CD14-positive monocyte (primary cell): ENCODE measurements around the gene SSPN. TPM values are rescaled to one million over a fixed set of nuclear protein-coding genes. Genes with fewer than 3 reads are reported as not detected.

Source experiments
- DNase-seq, 3 donors: peaks; one replicate each; pipeline ENCODE4 v3.0.0-alpha.2; 2011 to 2022
- H2AFZ ChIP-seq: 2 replicates; pipeline ENCODE4 v1.6.0; 2012; ENCODE audit warnings: mild to moderate bottlenecking, low read depth, low read length, inconsistent platforms; ENCODE audit not compliant: insufficient read depth, poor library complexity, severe bottlenecking
- H3K27ac ChIP-seq, 2 donors: 1 replicate in 1 of 2; 2 replicates in 1 of 2; pipeline ENCODE4 v1.5.1; 2012 to 2013; ENCODE audit warnings: low read length in 2 of 2, control low read depth in 1 of 2, inconsistent platforms in 1 of 2, low read depth in 1 of 2, mild to moderate bottlenecking in 1 of 2
- H3K27me3 ChIP-seq, 2 donors: one replicate each; pipeline versions ENCODE4 v1.6.0 to v1.6.1; 2011 to 2013; ENCODE audit warnings: low read length in 2 of 2; ENCODE audit not compliant: control insufficient read depth in 2 of 2, insufficient read depth in 2 of 2
- H3K36me3 ChIP-seq, 2 donors: replicated peaks in 1 of 2; 1 replicate in 1 of 2; 2 replicates in 1 of 2; pipeline versions ENCODE4 v1.5.1 to v1.6.1; 2012 to 2013; ENCODE audit warnings: low read length in 2 of 2, control low read depth in 1 of 2, inconsistent platforms in 1 of 2, mild to moderate bottlenecking in 1 of 2; ENCODE audit not compliant: insufficient read depth in 2 of 2, control insufficient read depth in 1 of 2
- H3K4me1 ChIP-seq, 2 donors: 1 replicate in 1 of 2; 2 replicates in 1 of 2; pipeline versions ENCODE4 v1.5.1 to v1.6.1; 2012 to 2013; ENCODE audit warnings: low read length in 2 of 2, control low read depth in 1 of 2, inconsistent platforms in 1 of 2, mild to moderate bottlenecking in 1 of 2, moderate library complexity in 1 of 2; ENCODE audit not compliant: insufficient read depth in 2 of 2, control insufficient read depth in 1 of 2
- H3K4me2 ChIP-seq: replicated peaks from 2 replicates; pipeline ENCODE3; 2012; ENCODE audit warnings: low read length, moderate library complexity, mild to moderate bottlenecking; ENCODE audit not compliant: poor library complexity, severe bottlenecking; ENCODE audit errors: extremely low read depth
- H3K4me3 ChIP-seq, 3 experiments: fragments of 200-600 bp in 1 of 3; sonication (generic) in 1 of 3; replicated peaks in 1 of 3; 1 replicate in 2 of 3; 2 replicates in 1 of 3; pipeline ENCODE4 v1.5.1; 2011 to 2013; ENCODE audit warnings: low read length in 3 of 3, mild to moderate bottlenecking in 3 of 3, control low read depth in 2 of 3, low read depth in 2 of 3, inconsistent platforms in 1 of 3, moderate library complexity in 1 of 3
- H3K79me2 ChIP-seq: 2 replicates; pipeline ENCODE4 v1.6.0; 2012; ENCODE audit warnings: mild to moderate bottlenecking, control low read depth, inconsistent platforms, low read length, moderate library complexity; ENCODE audit not compliant: insufficient read depth
- H3K9ac ChIP-seq: 2 replicates; pipeline ENCODE4 v1.6.0; 2017; ENCODE audit warnings: low read length, mild to moderate bottlenecking; ENCODE audit not compliant: insufficient read depth, poor library complexity, severe bottlenecking
- H3K9me3 ChIP-seq, 2 donors: replicated peaks in 1 of 2; 1 replicate in 1 of 2; 2 replicates in 1 of 2; pipeline versions ENCODE4 v1.5.1 to v1.6.1; 2012 to 2013; ENCODE audit warnings: low read length in 2 of 2, control low read depth in 1 of 2; ENCODE audit not compliant: control insufficient read depth in 1 of 2, insufficient read depth in 1 of 2
- H4K20me1 ChIP-seq: 2 replicates; pipeline ENCODE4 v1.6.0; 2012; ENCODE audit warnings: mild to moderate bottlenecking, low read length, control low read depth, moderate library complexity; ENCODE audit not compliant: insufficient read depth
- H3K27ac Mint-ChIP-seq, 7 donors: one replicate each; pipeline ENCODE4 v1.8.0; 2020; ENCODE audit warnings: mild to moderate bottlenecking in 7 of 7, mixed read lengths in 7 of 7, moderate library complexity in 6 of 7, inconsistent platforms in 2 of 7
- H3K27me3 Mint-ChIP-seq, 3 donors: one replicate each; pipeline ENCODE4 v1.8.0; 2021 to 2022; ENCODE audit warnings: low read depth in 3 of 3, mild to moderate bottlenecking in 3 of 3, mixed read lengths in 3 of 3, moderate library complexity in 3 of 3, inconsistent platforms in 1 of 3
- H3K36me3 Mint-ChIP-seq, 2 donors: one replicate each; pipeline ENCODE4 v1.8.0; 2020; ENCODE audit warnings: mixed read lengths in 2 of 2, inconsistent platforms in 1 of 2, mild to moderate bottlenecking in 1 of 2
- H3K4me1 Mint-ChIP-seq: one replicate; pipeline ENCODE4 v1.8.0; 2020; ENCODE audit warnings: mild to moderate bottlenecking, mixed read lengths
- H3K4me3 Mint-ChIP-seq, 2 donors: one replicate each; pipeline ENCODE4 v1.8.0; 2020; ENCODE audit warnings: mild to moderate bottlenecking in 2 of 2, mixed read lengths in 2 of 2, moderate library complexity in 1 of 2
- H3K9me3 Mint-ChIP-seq, 7 donors: one replicate each; pipeline ENCODE4 v1.8.0; 2020 to 2022; ENCODE audit warnings: mixed read lengths in 7 of 7, mild to moderate bottlenecking in 6 of 7, moderate library complexity in 6 of 7, inconsistent platforms in 2 of 7
- WGBS: methylation state at CpG from one replicate; pipeline ENCODE4 v1.1.5; 2013; ENCODE audit warnings: missing lambda C conversion rate; ENCODE audit not compliant: insufficient coverage; 5-methylcytosine and 5-hydroxymethylcytosine counted together
- intact Hi-C, 2 donors: fragments of 100-400 bp; cut with micrococcal nuclease; formaldehyde crosslinking; loops; one replicate each; pipeline versions ENCODE4 v1.15.0 to v1.15.1; 2023
- polyA plus RNA-seq, 3 donors: library from polyadenylated mRNA; depleted of rRNA in 1 of 3; unstranded in 2 of 3; stranded (reverse) in 1 of 3; fragments of 300-500 nt in 2 of 3; fragments of >200 nt in 1 of 3; fragmentation: Illumina TruSeq in 2 of 3; gene quantifications; 1 replicate in 2 of 3; 2 replicates in 1 of 3; pipeline ENCODE4 v1.2.3, GENCODE V29; 2012 to 2021
- TF ChIP-seq, protein P1 (sequence below): fragments of 200-600 bp; IDR thresholded peaks from one replicate; pipeline ENCODE4 v1.8.0; 2022; ENCODE audit warnings: antibody characterized with exemption, mild to moderate bottlenecking

The SSPN gene
- polyA plus RNA-seq, 3 donors = 0.15 TPM; not detected in 2

DNA sequence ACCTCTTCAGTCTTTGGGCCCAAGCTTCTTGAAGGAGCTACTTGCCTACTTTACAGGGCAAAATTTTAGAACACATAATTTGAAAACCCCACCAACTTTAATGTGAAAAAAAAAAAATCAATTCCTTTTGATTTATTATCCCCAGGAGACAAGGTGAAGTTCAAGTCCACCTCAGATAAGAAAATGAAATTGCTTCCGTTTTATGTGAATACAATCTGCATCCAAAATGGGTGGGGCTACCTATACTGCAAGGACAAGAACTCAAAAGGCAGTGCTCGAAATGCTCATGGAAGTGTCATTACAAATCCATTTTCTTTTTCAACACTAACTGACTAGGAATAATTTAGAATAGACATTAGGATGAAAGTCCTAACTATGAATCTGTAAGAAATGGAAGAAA is 45.7 kb downstream of the SSPN start:
- TF ChIP-seq, protein P1, sequence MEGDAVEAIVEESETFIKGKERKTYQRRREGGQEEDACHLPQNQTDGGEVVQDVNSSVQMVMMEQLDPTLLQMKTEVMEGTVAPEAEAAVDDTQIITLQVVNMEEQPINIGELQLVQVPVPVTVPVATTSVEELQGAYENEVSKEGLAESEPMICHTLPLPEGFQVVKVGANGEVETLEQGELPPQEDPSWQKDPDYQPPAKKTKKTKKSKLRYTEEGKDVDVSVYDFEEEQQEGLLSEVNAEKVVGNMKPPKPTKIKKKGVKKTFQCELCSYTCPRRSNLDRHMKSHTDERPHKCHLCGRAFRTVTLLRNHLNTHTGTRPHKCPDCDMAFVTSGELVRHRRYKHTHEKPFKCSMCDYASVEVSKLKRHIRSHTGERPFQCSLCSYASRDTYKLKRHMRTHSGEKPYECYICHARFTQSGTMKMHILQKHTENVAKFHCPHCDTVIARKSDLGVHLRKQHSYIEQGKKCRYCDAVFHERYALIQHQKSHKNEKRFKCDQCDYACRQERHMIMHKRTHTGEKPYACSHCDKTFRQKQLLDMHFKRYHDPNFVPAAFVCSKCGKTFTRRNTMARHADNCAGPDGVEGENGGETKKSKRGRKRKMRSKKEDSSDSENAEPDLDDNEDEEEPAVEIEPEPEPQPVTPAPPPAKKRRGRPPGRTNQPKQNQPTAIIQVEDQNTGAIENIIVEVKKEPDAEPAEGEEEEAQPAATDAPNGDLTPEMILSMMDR = no peak
- peaks cover 0 to 8% of the 10 kb centered on the region in 2 donors for H3K4me1 ChIP-seq
- 50% methylated on average over 1 of the region's 2 CpGs for WGBS
- H2AFZ ChIP-seq = no peak overlapping the region
- H3K27me3 ChIP-seq = no peaks in the 10 kb centered on the region
- Mint-ChIP-seq H3K4me3 (no peak overlapping the region), H3K9me3 (peaks cover 0 to 2% (median 0%) of the 10 kb centered on the region in 7 donors), H3K4me1 (peaks cover 9% of the 10 kb centered on the region), H3K27ac (no peak overlapping the region), H3K27me3 (peaks cover 4 to 5% (median 5%) of the 10 kb centered on the region in 3 donors), H3K36me3 (no peaks in the 10 kb centered on the region)
- no peaks in the 10 kb centered on the region for H4K20me1 ChIP-seq
- no peak overlapping the region for H3K4me2 ChIP-seq
- intact Hi-C loops = no loop called here
- H3K9me3 ChIP-seq = no peaks in the 10 kb centered on the region
- no peak overlapping the region for H3K27ac ChIP-seq
- H3K9ac ChIP-seq = no peak overlapping the region
- DNase-seq = no peak
- no peak overlapping the region for H3K4me3 ChIP-seq
- H3K36me3 ChIP-seq = no peaks in the 10 kb centered on the region
- no peaks in the 10 kb centered on the region for H3K79me2 ChIP-seq

DNA sequence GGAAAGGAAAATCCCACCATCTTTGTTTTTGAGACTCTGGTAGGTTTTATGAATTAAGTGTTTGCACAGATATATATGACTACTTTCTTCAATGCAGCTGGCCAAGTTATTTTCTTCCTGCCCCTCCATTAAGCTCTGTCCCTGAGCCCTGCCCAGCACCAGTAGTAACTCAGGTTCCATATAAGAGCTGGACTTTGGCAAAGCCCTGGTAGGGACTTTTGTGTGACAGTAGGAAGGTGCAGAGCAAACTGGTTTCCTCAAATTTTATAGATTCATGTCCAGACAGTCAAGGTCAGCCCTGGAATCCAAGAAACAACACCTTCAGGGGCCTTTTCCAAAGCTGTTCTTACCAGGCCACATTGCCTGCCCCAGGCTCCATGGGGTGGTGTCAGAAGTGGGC is 47.3 kb downstream of the SSPN start:
- H3K4me2 ChIP-seq = no peak overlapping the region
- intact Hi-C loops = no loop called here
- H3K36me3 Mint-ChIP-seq = no peaks in the 10 kb centered on the region
- H3K27ac ChIP-seq = no peak overlapping the region
- peaks cover 0 to 8% of the 10 kb centered on the region in 2 donors for H3K4me1 ChIP-seq
- no peaks in the 10 kb centered on the region for H3K9me3 ChIP-seq
- H3K27me3 ChIP-seq = no peaks in the 10 kb centered on the region
- peaks cover 9% of the 10 kb centered on the region for H3K4me1 Mint-ChIP-seq
- H3K36me3 ChIP-seq = no peaks in the 10 kb centered on the region
- TF ChIP-seq, protein P1 = no peak
- no peak for DNase-seq
- H3K27me3 Mint-ChIP-seq = peaks cover 4 to 6% (median 5%) of the 10 kb centered on the region in 3 donors
- H3K9me3 Mint-ChIP-seq = peaks cover 0 to 2% (median 0%) of the 10 kb centered on the region in 7 donors
- H3K27ac Mint-ChIP-seq = no peak overlapping the region
- H3K4me3 ChIP-seq = no peak overlapping the region
- no peaks in the 10 kb centered on the region for H3K79me2 ChIP-seq
- H4K20me1 ChIP-seq = no peaks in the 10 kb centered on the region
- no peak overlapping the region for H2AFZ ChIP-seq
- H3K9ac ChIP-seq = no peak overlapping the region
- H3K4me3 Mint-ChIP-seq = no peak overlapping the region
